Liver (tissue), 3 donors: Measurements from ENCODE around the gene ZNF782.

ENCODE experiments used
- TAF1 ChIP-seq: conservative IDR thresholded peaks from 2 replicates; pipeline ENCODE4 v1.6.1; 2016; ENCODE audit warnings: antibody characterized with exemption, mild to moderate bottlenecking
- YY1 ChIP-seq: IDR thresholded peaks from 2 replicates; pipeline ENCODE4 v1.6.1; 2016; ENCODE audit warnings: antibody characterized with exemption, mild to moderate bottlenecking
- TF ChIP-seq, protein P1 (sequence below): fragments of 150-350 bp; IDR thresholded peaks from 2 replicates; pipeline ENCODE4 v1.5.1; 2017; ENCODE audit warnings: improper control_type of control experiment, low read depth, low read length; ENCODE audit not compliant: missing input control
- TF ChIP-seq, protein P2 (sequence below): IDR thresholded peaks from 2 replicates; pipeline ENCODE4 v1.6.1; 2016; ENCODE audit warnings: antibody characterized with exemption
- donor health status: healthy.
- donor health status: healthy.

DNA sequence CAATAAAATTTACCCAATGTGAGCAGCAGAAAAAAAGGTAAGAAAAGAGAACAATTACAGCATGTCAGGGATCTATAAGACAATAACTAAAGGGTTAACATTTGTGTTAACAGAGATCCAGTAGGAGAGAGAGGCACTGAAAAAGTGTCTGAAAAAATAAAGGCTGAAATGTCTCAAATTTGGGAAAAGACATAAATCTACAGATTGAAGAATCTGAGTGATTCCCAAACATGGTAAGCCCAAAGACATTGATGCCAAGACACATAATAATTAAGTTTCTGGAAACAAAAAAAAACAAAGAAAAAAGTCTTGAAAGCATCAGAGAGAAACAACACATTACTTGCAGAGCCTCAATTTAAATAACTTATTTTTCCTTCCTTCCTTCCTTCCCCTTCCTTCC is 31.1 kb upstream of the ZNF782 start:
- TF ChIP-seq, protein P1, sequence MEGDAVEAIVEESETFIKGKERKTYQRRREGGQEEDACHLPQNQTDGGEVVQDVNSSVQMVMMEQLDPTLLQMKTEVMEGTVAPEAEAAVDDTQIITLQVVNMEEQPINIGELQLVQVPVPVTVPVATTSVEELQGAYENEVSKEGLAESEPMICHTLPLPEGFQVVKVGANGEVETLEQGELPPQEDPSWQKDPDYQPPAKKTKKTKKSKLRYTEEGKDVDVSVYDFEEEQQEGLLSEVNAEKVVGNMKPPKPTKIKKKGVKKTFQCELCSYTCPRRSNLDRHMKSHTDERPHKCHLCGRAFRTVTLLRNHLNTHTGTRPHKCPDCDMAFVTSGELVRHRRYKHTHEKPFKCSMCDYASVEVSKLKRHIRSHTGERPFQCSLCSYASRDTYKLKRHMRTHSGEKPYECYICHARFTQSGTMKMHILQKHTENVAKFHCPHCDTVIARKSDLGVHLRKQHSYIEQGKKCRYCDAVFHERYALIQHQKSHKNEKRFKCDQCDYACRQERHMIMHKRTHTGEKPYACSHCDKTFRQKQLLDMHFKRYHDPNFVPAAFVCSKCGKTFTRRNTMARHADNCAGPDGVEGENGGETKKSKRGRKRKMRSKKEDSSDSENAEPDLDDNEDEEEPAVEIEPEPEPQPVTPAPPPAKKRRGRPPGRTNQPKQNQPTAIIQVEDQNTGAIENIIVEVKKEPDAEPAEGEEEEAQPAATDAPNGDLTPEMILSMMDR, result no peak
- TF ChIP-seq YY1 (no peak), TAF1 (no peak)
- TF ChIP-seq, protein P2, sequence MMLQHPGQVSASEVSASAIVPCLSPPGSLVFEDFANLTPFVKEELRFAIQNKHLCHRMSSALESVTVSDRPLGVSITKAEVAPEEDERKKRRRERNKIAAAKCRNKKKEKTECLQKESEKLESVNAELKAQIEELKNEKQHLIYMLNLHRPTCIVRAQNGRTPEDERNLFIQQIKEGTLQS, result no peak
